ENCODE data around the gene CPSF3.
"Not testable (repeated sequence)": the region's sequence is repeated elsewhere in the genome, so short reads cannot be mapped to it uniquely, and the experiment has no call there.

The CPSF3 gene

GRCh38 chr2:9392898-9393765 lies 30.3 kb upstream of the CPSF3 start:
- Histone ChIP-seq H3K4me3 (ENCODE audit: low read depth in 1 of 2, low read length in 2 of 2) (no peak overlapping the region), H3K36me3 (ENCODE audit: insufficient read depth, low read length) (peaks cover 40% of the 10 kb centered on the region), H3K27ac (ENCODE audit: low read length) (no peak overlapping the region), H3K9ac (ENCODE audit: low read depth, low read length) (no peak overlapping the region), H3K4me1 (ENCODE audit: insufficient read depth, low read length) (no peaks in the 10 kb centered on the region), H3K27me3 (ENCODE audit: insufficient read depth, low read length, poor library complexity) (no peaks in the 10 kb centered on the region), H3K9me3 (ENCODE audit: insufficient read depth, low read length, severe bottlenecking) (no peaks in the 10 kb centered on the region), H3K4me2 (ENCODE audit: insufficient read depth, low read length) (no peak overlapping the region), H2AFZ (ENCODE audit: low read depth, low read length) (no peak overlapping the region), H4K20me1 (ENCODE audit: insufficient read depth, low read length) (no peaks in the 10 kb centered on the region), H3K79me2 (ENCODE audit: insufficient read depth, low read length) (no peaks in the 10 kb centered on the region)
- DNase-seq (no peak), ATAC-seq (ENCODE audit: insufficient read depth, low read depth) (no peak)
- TF ChIP-seq EZH2 (IDR thresholded peaks at IDR 0.05; ENCODE audit: borderline replicate concordance, low read depth, low read length, severe bottlenecking), result no peak
- TF ChIP-seq, protein P1, sequence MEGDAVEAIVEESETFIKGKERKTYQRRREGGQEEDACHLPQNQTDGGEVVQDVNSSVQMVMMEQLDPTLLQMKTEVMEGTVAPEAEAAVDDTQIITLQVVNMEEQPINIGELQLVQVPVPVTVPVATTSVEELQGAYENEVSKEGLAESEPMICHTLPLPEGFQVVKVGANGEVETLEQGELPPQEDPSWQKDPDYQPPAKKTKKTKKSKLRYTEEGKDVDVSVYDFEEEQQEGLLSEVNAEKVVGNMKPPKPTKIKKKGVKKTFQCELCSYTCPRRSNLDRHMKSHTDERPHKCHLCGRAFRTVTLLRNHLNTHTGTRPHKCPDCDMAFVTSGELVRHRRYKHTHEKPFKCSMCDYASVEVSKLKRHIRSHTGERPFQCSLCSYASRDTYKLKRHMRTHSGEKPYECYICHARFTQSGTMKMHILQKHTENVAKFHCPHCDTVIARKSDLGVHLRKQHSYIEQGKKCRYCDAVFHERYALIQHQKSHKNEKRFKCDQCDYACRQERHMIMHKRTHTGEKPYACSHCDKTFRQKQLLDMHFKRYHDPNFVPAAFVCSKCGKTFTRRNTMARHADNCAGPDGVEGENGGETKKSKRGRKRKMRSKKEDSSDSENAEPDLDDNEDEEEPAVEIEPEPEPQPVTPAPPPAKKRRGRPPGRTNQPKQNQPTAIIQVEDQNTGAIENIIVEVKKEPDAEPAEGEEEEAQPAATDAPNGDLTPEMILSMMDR (IDR thresholded peaks at IDR 0.05; ENCODE audit: borderline replicate concordance, extremely low read depth, low read length, poor library complexity, severe bottlenecking), result no peak

DNA sequence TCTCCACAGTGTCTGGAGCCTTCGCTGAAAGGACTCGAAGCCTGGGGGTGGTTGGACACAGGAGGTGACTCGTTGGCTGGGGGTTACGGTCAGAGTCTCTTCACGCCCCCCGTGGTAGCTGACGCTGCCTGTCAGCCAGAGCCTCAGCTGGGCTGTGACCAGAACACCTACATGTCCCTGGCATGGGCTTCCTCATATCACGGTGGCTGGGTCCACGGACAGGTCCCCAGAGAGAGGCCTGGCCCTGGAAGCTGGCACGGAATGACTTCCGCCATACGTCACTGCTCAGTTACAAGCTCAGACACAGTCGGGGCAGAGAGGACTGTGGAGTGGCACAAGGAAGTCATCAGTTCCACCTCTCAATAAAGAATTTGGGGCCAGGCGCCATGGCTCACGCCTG lies 28.6 kb upstream of the CPSF3 start:
- H3K9ac ChIP-seq (ENCODE audit: low read depth, low read length), result no peak overlapping the region
- no peaks in the 10 kb centered on the region for H3K4me1 ChIP-seq (ENCODE audit: insufficient read depth, low read length)
- H3K27me3 ChIP-seq (ENCODE audit: insufficient read depth, low read length, poor library complexity), result no peaks in the 10 kb centered on the region
- no peak overlapping the region for H3K4me2 ChIP-seq (ENCODE audit: insufficient read depth, low read length)
- H2AFZ ChIP-seq (ENCODE audit: low read depth, low read length), result no peak overlapping the region
- H3K27ac ChIP-seq (ENCODE audit: low read length), result no peak overlapping the region
- DNase-seq (no peak), ATAC-seq (ENCODE audit: insufficient read depth, low read depth) (no peak)
- no peaks in the 10 kb centered on the region for H3K9me3 ChIP-seq (ENCODE audit: insufficient read depth, low read length, severe bottlenecking)
- no peaks in the 10 kb centered on the region for H4K20me1 ChIP-seq (ENCODE audit: insufficient read depth, low read length)
- no peaks in the 10 kb centered on the region for H3K79me2 ChIP-seq (ENCODE audit: insufficient read depth, low read length)
- TF ChIP-seq, protein P1 (IDR thresholded peaks at IDR 0.05; ENCODE audit: borderline replicate concordance, extremely low read depth, low read length, poor library complexity, severe bottlenecking), result no peak
- TF ChIP-seq EZH2 (IDR thresholded peaks at IDR 0.05; ENCODE audit: borderline replicate concordance, low read depth, low read length, severe bottlenecking), result no peak
- peaks cover 27% of the 10 kb centered on the region for H3K36me3 ChIP-seq (ENCODE audit: insufficient read depth, low read length)
- no peak overlapping the region for H3K4me3 ChIP-seq (ENCODE audit: low read depth in 1 of 2, low read length in 2 of 2)

DNA sequence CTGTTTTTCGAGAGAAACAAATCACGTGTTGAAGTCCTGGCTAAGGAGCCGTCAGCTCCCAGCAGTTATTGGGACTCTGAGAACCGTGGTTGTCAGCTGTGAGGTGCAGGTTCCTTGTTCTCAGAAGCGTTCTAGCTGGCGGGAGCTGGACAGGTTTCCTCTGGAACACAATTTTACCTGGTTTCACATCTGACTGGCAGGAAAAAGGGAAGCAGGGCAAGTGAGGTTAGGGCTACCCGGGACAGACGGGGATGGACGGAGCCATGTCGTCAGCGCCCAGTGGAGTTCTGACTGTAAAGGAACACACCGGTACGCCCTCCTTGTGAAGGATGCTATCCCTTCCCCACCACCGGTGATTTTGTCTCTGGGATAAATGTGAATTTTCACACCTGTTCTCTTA lies 26.3 kb upstream of the CPSF3 start:
- H3K79me2 ChIP-seq (ENCODE audit: insufficient read depth, low read length), result no peaks in the 10 kb centered on the region
- H2AFZ ChIP-seq (ENCODE audit: low read depth, low read length), result no peak overlapping the region
- TF ChIP-seq, protein P1 (IDR thresholded peaks at IDR 0.05; ENCODE audit: borderline replicate concordance, extremely low read depth, low read length, poor library complexity, severe bottlenecking), result no peak
- TF ChIP-seq EZH2 (IDR thresholded peaks at IDR 0.05; ENCODE audit: borderline replicate concordance, low read depth, low read length, severe bottlenecking), result no peak
- H3K9ac ChIP-seq (ENCODE audit: low read depth, low read length), result no peak overlapping the region
- H3K4me3 ChIP-seq (ENCODE audit: low read depth in 1 of 2, low read length in 2 of 2), result no peak overlapping the region
- H3K27ac ChIP-seq (ENCODE audit: low read length), result no peak overlapping the region
- no peaks in the 10 kb centered on the region for H3K9me3 ChIP-seq (ENCODE audit: insufficient read depth, low read length, severe bottlenecking)
- H4K20me1 ChIP-seq (ENCODE audit: insufficient read depth, low read length), result no peaks in the 10 kb centered on the region
- no peak overlapping the region for H3K4me2 ChIP-seq (ENCODE audit: insufficient read depth, low read length)
- no peaks in the 10 kb centered on the region for H3K27me3 ChIP-seq (ENCODE audit: insufficient read depth, low read length, poor library complexity)
- H3K36me3 ChIP-seq (ENCODE audit: insufficient read depth, low read length), result peaks cover 26% of the 10 kb centered on the region
- no peak for ATAC-seq (ENCODE audit: insufficient read depth, low read depth)
- DNase-seq, result no peak
- no peaks in the 10 kb centered on the region for H3K4me1 ChIP-seq (ENCODE audit: insufficient read depth, low read length)

DNA sequence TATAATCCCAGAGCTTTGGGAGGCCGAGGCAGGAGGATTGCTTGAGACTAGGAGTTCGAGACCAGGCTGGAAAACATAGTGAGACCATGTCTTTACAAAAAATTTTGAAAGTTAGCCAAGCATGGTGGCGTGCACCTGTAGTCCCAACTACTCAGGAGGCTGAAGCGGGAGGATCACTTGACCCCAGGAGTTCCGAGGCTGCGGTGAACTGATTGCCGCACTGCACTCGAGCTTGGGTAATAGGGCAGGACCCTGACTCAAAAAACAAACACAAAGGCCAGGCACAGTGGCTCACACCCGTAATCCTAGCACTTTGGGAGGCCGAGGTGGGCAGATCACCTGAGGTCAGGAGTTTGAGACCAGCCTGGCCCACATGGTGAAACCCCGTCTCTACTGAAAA lies 25.2 kb upstream of the CPSF3 start:
- H3K4me1 ChIP-seq (ENCODE audit: insufficient read depth, low read length); H3K4me2 ChIP-seq (ENCODE audit: insufficient read depth, low read length); DNase-seq; H3K79me2 ChIP-seq (ENCODE audit: insufficient read depth, low read length); H3K9me3 ChIP-seq (ENCODE audit: insufficient read depth, low read length, severe bottlenecking); H3K9ac ChIP-seq (ENCODE audit: low read depth, low read length); H4K20me1 ChIP-seq (ENCODE audit: insufficient read depth, low read length); ATAC-seq (ENCODE audit: insufficient read depth, low read depth); H2AFZ ChIP-seq (ENCODE audit: low read depth, low read length); H3K27ac ChIP-seq (ENCODE audit: low read length); H3K4me3 ChIP-seq (ENCODE audit: low read depth in 1 of 2, low read length in 2 of 2); H3K27me3 ChIP-seq (ENCODE audit: insufficient read depth, low read length, poor library complexity): not testable (repeated sequence)
- H3K36me3 ChIP-seq (ENCODE audit: insufficient read depth, low read length), result peaks cover 30% of the 10 kb centered on the region
